NCI-H526 (cell line): ENCODE results near the gene KIAA0930.
"Not testable (repeated sequence)": the region's sequence is repeated elsewhere in the genome, so short reads cannot be mapped to it uniquely, and the experiment has no call there.

Source experiments
- DNase-seq, 2 experiments: peaks; one replicate each; lab custom pipeline; 2025; lab: John Stamatoyannopoulos, UW

KIAA0930 gene

DNA sequence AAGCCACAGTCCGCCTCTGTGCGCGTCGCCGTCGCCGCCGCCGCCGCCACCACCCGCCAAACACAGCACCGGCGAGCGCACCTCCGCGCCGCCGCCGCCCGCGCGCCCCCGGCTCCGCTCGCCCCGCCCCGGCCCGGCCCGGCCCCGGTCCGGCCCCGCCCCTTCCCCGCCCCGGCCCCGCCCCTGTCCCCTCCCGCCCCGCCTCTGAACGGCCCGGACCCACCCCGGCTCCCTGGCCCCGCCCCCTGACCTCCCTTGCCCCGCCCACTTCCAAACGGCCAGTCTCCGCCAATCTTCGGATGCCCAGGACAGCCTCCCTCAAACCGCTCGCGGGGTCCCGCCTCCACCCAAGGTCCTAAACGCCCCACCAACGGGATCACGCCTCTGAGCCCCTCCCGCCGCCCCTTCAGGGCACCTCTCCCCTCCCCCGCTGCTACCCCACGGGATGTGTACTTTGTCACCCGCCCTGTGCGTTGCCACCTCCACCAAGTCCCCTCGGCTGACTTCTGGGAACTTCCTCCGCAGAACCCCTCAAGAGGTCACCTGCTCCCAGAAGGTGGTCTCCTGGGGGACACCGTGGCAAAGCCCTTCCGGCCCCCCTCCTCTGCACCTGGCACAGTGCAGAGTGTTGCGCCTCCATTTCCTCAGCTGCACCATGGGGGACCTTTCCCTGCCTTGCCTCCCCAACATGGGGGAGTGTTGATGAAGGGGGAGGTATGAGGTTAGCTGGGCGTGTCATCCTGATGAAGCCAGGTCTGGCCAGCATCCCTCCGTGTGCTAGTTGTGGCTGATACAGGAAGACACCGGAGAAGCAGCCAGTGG lies at the start of gene KIAA0930:
Gene KIAA0930 (minus strand): TSS at position 85 of the 822 bp plus-strand sequence. CDS start 191 bp downstream, outside the sequence.
- DNase-seq: peak in 1 of 2 experiments; percentile 75

DNA sequence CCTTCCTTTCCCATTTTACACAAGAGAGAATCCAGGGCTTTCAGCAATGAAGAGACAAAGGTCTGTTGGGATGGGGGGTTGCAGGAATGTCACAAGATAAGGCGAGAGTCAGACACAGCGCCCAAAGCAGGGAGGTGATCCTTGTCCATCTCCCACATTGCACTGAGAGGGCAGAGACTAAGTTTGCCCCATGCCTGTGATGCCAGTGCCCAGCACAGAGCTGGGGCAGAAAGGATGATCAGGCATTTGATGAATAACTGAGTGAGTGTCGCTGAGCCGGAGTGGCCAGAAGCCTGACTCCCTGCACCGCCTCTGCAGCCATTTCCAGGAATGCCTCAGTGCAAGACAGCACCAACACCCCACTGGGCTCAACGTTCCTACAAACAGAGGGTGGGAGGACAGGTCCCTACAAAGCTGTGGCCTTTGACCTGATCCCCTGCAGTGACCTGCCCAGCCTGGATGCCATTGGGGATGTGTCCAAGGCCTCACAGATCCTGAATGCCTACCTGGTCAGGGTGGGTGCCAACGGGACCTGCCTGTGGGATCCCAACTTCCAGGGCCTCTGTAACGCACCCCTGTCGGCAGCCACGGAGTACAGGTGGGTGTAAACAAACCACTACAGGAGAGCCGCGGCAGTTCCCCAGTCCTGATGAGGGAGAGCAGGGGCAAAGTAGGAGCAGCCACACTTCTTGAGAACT lies 46.3 kb upstream of the KIAA0930 start:
- no peak for DNase-seq

DNA sequence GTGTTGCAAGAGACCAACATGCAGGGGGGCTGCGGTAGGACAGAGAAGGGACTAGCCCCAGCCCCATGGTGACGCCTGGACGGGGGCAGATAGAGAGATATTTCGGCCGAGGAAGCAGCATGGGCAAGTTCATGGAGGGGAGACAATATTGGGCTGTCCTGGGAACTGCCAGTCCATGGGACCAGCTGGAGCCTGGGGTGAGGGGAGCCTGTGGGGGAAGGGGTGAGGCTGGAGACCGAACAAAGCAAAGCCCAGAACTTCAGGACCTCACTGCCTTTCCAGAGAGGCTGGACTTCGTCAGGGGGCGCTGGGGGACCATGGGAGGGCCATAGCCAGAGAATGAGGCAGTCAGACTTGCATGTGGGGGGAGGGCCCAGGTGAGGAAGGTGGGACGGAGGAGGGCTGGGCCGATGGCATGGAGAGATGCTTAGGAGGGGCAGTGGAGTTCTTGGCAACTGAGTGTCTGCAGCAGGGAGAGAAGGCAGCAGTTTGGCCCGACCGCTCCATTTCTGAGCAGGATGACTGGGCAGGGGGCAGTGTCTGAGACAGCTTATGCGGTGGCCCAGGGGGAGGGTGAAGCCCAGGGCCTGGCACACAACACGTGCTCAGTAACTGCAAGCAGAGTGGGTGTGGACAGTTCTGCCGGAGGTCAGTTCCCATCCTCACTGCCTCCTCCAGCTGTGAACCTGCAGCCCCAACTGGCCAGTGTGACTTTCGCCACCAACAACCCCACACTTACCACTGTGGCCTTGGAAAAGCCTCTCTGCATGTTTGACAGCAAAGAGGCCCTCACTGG lies 44.8 kb upstream of the KIAA0930 start:
- no peak for DNase-seq

DNA sequence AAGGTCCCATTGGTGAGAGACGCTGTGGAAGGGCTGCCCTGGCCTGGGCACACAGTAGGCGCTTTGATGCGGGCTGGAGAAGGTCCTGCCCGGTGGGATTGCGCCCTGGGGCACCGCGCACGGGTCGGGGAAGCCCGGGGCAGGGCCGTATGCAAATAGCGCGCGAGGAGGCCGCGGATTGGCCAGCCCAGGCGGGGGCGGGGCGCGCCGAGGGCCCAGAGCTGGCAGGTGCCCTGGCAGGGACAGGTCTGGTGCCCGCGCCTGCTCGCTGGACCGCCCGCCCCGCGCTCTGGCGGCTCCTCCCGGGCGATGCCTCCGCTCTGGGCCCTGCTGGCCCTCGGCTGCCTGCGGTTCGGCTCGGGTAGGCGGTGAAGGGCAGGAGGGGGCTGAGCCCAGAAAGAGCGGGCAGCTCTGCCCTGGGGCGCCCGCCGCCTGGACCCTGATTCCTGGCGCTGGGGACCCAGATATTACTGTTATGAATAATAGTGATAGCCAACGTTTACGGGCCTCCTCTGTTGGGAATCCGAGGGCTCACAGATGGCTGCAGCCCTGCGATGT lies 44.1 kb upstream of the KIAA0930 start, which contains the start of gene UPK3A:
Gene UPK3A (plus strand): TSS at position 245 of the 558 bp plus-strand sequence. CDS start 65 bp downstream, at position 310.
- peak in 1 of 2 experiments; percentile 73 for DNase-seq

DNA sequence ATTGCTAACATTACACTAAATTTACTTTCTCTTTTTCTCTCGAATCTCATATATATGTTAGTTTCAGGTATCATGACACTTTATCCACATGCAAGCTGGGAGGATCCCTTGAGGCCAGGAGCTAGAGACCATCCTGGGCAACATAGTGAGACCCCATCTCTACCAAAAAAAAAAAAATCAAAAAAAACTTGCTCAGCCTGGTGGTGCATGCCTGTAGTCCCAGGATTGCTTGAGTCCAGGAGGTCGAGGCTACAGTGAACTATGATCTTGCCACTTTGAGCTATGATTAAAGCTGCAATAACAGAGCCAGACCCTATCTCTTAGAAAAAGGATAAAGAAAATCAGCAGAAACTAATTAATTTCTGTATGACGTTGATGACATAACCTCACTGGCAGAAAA lies 40.3 kb upstream of the KIAA0930 start:
- no peak for DNase-seq

DNA sequence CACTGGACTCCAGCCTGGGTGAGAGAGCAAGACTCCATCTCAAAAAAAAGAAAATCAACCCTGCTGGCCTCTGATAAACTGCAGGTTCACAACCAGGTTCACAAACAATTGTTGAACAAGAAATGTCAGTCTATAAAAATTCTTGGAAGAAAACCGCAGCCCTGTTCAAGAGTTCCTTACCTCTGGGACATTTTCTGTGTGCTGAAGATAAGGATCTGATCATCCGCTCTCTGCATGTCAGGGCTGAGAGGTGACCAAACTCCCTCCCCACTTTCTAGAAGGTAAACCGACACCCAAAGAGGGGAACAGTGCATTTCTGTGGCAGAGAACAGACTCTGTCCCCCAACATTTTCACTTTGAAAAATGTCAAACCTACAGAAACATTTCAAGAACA lies 39.9 kb upstream of the KIAA0930 start:
- no peak for DNase-seq

DNA sequence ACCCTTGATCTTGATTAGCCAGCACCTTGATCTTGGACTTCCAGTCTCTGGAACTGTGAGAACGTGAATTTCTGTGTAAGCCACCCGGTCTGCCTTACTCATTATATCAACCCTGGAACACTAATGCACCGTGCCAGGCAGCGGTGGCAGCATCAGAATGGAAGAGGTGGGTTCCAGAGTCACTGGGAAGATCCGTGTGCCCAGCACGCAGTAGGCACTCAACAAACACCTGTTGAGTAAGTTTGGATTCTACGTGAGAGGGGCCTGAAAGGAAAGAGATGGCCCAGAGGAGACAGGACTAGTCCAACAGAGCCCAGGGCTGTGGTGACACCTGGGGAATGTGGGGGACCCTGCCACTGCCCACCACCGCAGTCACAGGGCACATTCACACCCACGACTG lies 37.4 kb upstream of the KIAA0930 start:
- no peak for DNase-seq

DNA sequence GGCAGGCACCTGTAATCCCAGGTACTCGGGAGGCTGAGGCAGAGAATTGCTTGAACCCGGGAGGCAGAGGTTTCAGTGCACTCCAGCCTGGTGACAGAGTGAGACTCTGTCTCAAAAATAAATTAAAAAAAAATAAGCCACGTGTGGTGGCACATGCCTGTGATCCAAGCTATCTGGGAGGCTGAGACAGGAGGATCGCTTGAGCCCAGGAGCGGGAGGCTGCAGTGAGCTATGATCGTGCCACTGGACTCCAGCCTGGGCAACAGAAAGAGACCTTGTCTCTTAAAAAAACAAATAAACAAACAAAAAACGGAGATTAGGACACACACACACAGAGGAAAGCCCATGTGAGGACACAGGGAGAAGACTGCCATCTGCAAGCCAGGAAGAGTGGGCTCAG lies 37.0 kb upstream of the KIAA0930 start:
- DNase-seq: not testable (repeated sequence)

DNA sequence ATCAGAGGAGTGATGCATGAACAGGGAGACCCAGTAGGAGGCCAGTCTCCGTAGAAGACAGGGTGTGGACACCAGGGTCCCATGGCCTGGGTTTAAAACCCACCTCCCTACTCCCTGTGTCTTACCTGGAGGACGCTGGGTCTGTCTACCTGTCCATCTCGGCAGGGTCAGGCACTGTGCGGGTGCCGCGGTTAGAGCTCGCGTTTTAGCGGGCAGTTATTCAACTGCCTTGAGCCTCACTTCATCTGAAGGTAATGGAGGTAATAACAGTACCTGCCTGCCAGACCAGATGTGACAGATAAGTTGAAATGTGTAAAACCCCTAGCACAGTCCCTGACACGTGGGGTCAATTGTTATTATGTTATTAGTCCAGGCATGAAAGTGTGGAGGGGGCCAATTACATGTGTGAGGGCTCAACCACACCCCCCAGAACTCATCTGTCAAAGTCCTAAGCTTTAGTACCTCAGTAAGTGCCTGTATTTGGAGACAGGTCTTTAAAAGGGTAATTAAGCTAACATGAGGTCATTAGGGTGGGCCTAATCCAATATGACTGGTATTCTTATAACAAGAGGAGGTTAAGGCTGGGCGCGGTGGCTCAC lies 35.9 kb upstream of the KIAA0930 start:
- no peak for DNase-seq

DNA sequence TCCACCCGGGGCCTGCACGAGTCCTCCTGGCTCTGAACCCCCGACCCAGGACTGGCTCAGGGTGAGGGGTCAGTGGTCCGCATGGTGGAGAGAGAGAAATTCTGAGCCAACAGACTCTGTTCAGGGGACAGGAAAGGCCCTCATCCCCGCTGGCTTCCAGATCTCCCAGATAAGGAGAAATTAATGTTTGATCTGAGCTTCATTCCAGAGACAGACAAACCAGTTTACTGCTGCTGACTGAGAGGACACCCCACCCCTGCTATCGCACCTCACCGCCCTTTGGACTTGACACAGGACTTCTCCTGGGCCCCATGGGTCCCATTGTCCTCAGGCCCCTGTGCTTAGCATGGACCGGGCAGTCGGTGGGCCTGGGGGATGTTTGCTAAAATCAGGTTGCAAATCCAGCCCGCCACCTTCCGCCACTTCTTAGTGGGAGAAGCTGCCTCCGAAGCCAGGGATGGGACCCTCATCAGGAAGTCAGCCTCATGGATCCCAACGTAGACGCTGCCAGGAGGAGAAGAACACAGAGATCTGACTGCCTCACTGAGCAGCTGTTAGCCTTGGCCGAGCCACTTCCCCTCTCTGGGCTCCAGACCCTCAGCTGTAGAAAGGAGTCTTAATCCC lies 32.9 kb upstream of the KIAA0930 start:
- DNase-seq: no peak

DNA sequence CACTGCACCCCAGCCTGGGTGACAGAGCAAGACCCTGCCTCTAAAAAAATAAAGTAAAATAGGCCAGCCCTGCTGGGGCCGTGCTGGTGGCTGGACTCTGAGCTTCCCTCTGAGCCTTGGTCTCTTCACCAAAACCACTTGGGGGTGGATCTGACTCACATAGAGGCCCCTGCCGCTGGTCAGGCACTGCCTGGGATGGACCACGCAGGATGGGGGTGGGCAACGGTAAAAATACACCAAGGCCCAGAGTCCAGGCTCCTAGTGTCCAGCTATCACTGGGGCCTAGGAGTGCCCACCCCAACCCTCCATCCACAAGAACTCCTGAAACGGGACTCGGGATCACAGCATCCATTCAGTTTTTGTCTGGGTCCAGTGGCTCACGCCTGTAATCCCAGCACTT lies 31.8 kb upstream of the KIAA0930 start:
- DNase-seq: no peak

DNA sequence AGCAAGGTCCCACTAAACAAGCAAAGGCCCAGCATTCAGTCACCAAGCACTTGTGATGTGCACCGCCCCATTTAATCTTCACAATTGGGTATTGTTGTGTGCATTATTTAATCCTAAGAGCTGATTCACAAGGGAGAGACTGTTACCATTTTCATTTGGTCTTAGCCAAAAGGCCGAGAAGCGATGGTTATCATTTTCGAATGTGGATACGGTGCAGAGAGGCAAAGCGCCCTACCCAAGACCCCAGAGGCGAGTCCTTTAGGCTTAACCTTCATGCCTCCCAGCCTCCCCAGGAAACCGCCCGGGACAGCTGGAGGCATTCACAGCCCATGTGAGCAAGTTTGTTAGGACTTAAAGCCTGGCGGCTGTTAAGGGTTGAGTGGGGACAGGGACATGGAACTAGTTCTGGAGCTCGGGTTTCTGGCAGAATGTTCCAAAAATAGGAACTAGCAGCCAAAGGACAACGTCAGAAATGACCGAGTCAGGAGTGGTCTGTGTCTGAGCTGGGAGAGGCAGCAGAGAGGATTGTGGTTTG lies 31.0 kb upstream of the KIAA0930 start:
- DNase-seq: no peak

DNA sequence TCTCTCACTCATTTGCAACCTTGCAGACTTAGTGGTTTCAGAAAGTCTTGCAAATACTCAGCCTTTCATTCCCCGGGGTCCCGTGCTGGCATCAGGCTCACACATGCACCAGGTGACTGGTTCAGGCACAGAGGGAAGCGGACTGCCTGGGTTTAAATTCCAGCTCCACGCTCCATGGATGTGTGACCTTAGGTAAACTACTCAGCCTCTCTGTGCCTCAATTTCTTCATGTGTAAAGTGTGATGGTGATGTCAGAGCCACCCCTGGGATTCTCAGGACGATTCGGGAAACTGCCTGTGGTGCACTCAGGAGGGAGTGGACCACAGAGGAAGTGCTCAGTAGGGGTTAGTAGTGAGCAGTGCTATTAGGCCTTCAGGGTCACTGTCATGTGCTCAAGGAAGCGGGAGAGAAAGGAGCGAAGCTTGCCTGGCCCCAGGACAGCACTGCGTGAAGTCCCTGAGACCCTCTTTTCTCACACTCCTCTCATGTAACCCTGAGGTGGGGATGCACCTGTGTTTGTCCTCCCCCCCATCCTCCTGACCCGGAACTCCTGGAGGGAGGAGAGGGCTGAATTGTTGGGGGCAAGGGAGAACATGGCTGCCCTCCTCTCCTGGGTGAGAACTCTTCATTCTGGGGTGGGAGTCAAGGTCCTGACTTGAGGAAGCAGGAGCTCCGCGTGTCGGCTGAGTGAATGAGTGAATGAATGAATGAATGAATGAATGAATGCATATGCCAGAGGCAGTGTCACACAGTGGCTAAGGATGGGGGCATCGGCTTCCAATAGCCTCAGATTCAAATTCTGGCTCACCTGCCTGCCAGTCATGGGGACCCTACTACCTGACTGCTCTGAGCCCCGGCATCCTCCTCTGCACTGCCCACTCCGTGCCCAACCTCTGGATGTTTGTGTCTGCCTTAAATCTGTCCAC lies 29.7 kb upstream of the KIAA0930 start:
- no peak for DNase-seq

DNA sequence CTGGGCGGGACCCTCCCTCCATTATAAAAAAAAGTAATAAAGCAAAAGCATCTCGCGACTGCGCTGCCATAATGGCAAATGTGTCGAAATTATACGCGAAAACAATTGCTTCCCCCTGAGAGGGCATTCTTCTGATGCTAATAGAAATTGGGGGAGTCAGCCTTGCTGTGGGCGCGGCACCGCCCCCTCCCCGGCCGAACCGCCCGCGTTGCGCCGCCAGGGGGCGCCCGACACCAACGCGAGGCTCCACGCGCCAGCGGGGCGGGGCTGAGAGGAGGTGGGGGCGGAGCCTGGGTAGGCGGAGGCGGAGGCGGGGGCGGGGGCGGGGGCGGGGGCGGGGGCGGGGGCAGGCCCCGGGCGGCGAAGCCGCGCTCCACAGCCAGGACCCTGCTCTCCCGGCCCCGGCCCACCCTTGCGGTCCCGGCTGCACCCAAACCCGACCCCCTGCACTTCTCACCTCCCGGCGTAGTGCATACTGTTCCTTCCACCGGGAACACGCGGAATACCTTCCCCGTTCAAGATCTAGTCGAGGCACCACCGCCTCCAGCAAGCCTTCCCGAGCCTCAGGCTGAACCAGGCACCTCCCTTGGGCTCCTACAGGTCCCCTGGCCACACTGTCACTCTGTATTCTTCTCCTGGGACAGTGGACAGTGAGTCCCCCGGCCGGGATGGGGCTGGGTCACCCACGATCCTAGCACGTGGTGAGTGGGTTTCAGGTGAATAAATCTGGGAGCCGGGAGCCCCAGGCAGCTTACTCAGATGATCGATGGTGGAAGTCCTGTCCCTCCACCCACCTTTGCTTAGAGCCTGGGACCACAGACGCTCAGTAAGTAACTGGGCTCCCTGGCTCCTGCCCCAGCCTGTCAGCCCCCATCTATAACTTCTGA lies 28.5 kb upstream of the KIAA0930 start:
- DNase-seq: peak in 1 of 2 experiments; percentile 68

DNA sequence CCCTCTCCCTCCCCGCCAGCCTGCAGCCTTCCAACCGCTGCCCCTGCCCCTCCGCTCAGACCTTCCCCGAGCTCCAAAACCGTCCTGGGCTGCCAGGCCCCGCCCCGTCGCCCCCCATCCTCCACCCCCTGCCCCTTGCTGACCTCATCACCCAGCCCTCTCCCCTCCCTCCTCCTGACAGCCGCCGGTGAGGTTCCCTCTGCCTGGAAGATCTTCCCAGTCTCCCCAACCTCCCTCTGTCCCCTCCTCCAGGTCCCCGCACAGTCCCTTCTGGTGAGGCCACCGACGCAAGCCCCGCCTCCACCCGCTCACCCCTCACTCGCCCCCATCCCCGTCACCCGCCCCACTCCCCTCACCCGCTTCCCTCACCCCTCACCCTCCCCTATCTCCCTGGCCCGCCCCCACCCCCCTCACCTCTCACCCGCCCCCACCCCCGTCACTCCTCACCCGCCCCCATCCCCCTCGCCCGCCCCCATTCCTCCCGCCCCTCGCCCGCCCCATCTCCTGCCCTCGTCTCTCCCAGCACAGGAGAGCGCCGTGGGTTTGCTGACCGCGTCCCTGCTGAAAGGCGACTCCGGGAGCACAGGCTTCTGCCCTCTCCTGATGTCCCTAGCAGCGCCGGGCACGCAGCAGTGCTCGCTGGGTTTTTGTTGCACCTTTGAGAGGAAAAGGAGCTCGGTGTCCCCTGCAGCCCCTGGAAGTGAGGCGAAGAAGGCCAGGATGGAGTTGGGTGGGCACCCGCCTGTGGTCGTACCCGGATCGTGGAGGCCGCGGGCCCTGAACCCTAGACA lies 27.7 kb upstream of the KIAA0930 start:
- DNase-seq: peak in 1 of 2 experiments; percentile 61

DNA sequence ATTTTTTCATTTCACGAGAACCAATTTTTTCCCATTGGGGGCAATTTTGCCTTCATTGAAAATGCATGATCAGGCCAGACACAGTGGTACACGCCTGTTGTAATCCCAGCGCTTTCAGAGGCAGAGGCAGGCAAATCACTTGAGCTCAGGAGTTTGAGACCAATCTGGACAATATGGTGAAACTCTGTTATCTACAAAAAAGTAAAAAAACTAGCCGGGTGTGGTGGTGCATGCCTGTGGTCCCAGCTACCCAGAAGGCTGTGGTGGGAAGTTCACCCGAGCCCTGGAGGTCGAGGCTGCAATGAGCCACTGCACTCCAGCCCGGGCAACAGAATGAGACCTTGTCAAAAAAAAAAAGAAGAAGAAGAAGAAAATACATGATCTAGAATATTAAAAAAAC lies 24.8 kb upstream of the KIAA0930 start:
- no peak for DNase-seq

DNA sequence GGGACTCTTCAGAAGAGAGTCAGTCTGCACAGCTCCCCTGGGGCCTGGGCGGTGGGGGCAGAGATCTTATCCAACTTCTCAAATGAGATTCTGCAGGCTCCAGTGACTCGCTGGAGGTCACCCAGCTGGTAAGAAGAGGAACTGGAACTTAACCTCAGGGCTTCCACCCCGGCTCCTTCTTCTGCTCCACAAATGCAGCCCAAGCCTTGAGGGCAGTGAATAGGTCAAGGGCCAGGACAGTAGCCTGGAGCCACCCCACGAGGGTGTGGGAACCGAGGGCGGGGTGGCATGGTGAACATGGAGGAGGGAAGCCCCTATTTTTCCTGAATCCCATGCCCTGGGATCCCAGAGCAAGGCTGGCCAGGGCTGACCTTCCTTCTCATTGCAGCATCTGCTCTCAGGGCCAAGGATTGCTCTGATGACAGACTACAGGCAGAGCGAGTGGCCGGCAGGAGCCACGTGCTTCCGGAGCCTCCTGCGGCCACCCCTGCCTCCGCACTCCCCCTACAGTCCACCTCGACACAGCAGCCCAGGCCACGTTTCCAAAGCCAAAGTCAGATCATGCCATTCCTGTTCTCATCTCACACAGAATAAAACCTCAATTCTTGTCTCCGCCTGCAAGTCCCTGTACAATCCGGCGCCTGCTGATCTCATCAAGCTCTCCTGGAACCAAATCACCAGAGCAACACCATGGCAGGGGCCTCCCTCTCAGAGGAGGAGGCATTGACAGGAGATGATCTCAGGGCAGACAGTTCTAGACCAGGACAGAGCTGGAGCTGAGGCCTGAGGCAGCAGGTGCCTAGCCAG lies 23.0 kb upstream of the KIAA0930 start:
- peak in 1 of 2 experiments; percentile 51 for DNase-seq
